GM23338 (cell line): ENCODE measurements around the gene FNDC3B.

ENCODE experiments used
- CTCF ChIP-seq, 2 experiments: fragments of 200-600 bp in 1 of 2; sonication (generic) in 1 of 2; conservative IDR thresholded peaks; 2 replicates each; pipeline versions ENCODE4 v1.5.1 to v1.6.1; 2016 to 2017; ENCODE audit warnings: antibody characterized with exemption in 2 of 2, low read depth in 2 of 2, mild to moderate bottlenecking in 2 of 2, moderate library complexity in 1 of 2
- EZH2 ChIP-seq: fragments of 200-600 bp; sonication (generic); IDR thresholded peaks from one replicate; pipeline ENCODE4 v1.8.0; 2017; ENCODE audit warnings: antibody characterized with exemption, mild to moderate bottlenecking, low read depth; ENCODE audit not compliant: unreplicated experiment
- EZH2phosphoT487 ChIP-seq: fragments of 200-600 bp; sonication (generic); IDR thresholded peaks from one replicate; pipeline ENCODE4 v1.8.1; 2018; ENCODE audit warnings: antibody characterized with exemption; ENCODE audit not compliant: unreplicated experiment
- JUNB ChIP-seq: IDR thresholded peaks from one replicate; pipeline ENCODE4 v1.6.1; 2016; ENCODE audit warnings: antibody characterized with exemption; ENCODE audit not compliant: unreplicated experiment
- POLR2AphosphoS5 ChIP-seq: IDR thresholded peaks from 2 replicates; pipeline ENCODE4 v1.6.1; 2016; ENCODE audit warnings: antibody characterized with exemption, low read depth
- REST ChIP-seq: IDR thresholded peaks from one replicate; pipeline ENCODE4 v1.6.1; 2018; ENCODE audit warnings: antibody characterized with exemption; ENCODE audit not compliant: unreplicated experiment
- STAT1 ChIP-seq: IDR thresholded peaks from one replicate; pipeline ENCODE4 v1.6.1; 2016; ENCODE audit warnings: antibody characterized with exemption; ENCODE audit not compliant: unreplicated experiment

GRCh38 chr3:172303941-172304558, 264.7 kb downstream of the FNDC3B start:
- TF ChIP-seq CTCF (conservative IDR thresholded peaks at IDR 0.05; ENCODE audit: low read depth in 2 of 2) (peak; percentile 52 to 56), JUNB (no peak), EZH2phosphoT487 (no peak), EZH2 (no peak), POLR2AphosphoS5 (no peak), REST (no peak), STAT1 (no peak)
